Vein endothelial cell (primary cell): ENCODE results near the gene MYOG. TPM values are rescaled to one million over a fixed set of nuclear protein-coding genes. Genes with fewer than 3 reads are reported as not detected.

Experiments used
- total RNA-seq: library from RNA; depleted of rRNA; stranded (reverse); fragments of >200 nt; gene quantifications from 2 replicates; pipeline ENCODE4 v1.2.3, GENCODE V29; 2012

MYOG gene
- total RNA-seq, result not detected in 2 replicates

DNA sequence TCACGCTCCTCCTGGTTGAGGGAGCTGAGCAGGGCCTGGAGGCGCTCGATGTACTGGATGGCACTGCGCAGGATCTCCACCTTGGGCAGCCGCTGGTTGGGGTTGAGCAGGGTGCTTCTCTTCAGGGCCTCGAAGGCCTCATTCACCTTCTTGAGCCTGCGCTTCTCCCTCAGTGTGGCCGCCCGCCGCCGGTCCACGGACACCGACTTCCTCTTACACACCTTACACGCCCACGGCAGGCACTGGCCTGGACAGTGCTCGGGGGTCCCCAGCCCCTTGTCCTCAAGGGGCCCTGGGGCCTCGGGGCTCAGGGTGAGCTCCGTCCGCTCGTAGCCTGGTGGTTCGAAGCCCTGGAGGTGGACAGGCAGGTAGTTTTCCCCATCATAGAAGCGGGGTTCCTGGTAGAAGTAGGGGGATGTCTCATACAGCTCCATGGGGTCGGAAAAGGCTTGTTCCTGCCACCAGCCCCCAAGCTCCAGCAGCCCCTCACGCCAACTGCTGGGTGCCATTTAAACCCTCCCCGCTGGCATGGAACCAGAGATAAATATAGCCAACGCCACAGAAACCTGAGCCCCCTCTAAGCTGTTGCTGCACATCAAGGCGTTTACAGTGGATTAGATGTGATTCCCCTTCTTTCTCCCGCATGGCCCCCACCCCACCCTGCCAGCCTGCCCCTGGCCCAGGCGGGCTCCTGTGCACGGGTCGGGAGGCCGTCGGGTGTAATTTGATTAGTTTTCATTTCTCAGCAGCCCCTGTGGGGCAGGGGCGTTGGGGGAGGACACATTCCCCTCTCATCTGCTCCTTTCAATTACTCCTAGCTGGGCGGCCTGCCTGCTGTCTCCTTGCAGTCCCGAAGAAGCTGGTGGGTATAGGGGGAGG is at the start of gene MYOG:
TSS of gene MYOG (minus strand) at position 485 of the 879 bp plus-strand sequence. CDS start at position 434, 51 bp downstream.

DNA sequence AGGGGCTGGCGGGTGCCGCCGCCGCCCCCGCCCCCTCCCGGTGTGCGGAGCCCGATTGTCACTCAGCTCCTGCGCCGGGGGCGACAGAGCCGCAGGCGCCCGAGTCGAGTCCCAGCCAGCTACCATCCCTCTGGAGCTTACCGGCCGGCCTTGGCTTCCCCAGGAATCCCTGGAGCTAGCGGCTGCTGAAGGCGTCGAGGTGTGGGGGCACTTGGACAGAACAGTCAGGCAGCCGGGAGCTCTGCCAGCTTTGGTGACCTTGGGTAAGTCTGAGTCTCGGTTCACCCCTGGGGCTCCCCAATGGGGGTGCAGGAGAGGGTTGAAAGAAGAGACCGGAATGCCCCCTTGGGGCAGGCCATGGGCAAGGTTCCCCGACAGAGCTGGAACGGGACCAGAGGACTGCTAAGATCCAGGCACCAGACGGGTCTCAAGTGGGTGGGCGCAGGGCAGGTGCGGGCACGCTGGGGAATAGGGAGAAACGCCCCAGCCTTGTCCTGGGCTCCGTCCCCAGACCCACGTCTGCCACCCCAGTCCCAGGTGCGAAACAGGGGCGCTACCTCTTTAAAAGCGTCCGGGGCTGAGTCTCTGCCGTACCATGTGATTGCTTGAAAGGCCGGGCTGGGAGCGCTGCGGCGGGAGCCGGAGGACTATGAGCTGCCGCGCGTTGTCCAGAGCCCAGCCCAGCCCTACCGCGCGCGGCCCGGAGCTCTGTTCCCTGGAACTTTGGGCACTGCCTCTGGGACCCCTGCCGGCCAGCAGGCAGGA is 42.0 kb upstream of the MYOG start, which contains the start of gene ADORA1:
TSS of gene ADORA1 (plus strand) at position 61 of the 765 bp plus-strand sequence. CDS start 1,116 bp downstream, outside the sequence.

Other genes with a start within 250 kb of the MYOG start
- gene RABIF, start 196.9 kb downstream of the MYOG start, total RNA-seq, result 9.5 and 13.5 TPM in 2 replicates
- 23.8 and 24.5 TPM in 2 replicates for gene KLHL12, start 158.8 kb downstream of the MYOG start, total RNA-seq
- gene ADIPOR1, start 127.7 kb downstream of the MYOG start, total RNA-seq, result 139 and 140 TPM in 2 replicates
- 25.4 and 36.9 TPM in 2 replicates for gene CYB5R1, start 118.8 kb downstream of the MYOG start, total RNA-seq
- gene TMEM183A, start 78.6 kb downstream of the MYOG start, total RNA-seq, result 113 and 126 TPM in 2 replicates
- under 0.01 and 0.65 TPM in 2 replicates for gene PPFIA4, start 59.5 kb downstream of the MYOG start, total RNA-seq
- not detected in 2 replicates for gene ADORA1, start 41.7 kb upstream of the MYOG start, total RNA-seq
- gene MYBPH, start 89.8 kb upstream of the MYOG start, total RNA-seq, result not detected in 2 replicates
- under 0.01 TPM in 1 of 2 replicates, not detected in the other for gene CHI3L1, start 100.7 kb upstream of the MYOG start, total RNA-seq
- gene CHIT1, start 143.7 kb upstream of the MYOG start, total RNA-seq, result not detected in 2 replicates
- gene BTG2, start 219.5 kb upstream of the MYOG start, total RNA-seq, result 66.9 and 77.1 TPM in 2 replicates